Measurements from ENCODE around the gene RPN1. TPM values are rescaled to one million over a fixed set of nuclear protein-coding genes. Genes with fewer than 3 reads are reported as not detected.

The RPN1 gene
- 100 to 1,000 TPM in 3 of 4 donors, 10 to 100 TPM in 1; 91.5 to 150 (median 148) TPM for total RNA-seq

- peak within 1 kb of the TSS; percentile 94 for H3K27ac ChIP-seq
- TF ChIP-seq, protein P1, sequence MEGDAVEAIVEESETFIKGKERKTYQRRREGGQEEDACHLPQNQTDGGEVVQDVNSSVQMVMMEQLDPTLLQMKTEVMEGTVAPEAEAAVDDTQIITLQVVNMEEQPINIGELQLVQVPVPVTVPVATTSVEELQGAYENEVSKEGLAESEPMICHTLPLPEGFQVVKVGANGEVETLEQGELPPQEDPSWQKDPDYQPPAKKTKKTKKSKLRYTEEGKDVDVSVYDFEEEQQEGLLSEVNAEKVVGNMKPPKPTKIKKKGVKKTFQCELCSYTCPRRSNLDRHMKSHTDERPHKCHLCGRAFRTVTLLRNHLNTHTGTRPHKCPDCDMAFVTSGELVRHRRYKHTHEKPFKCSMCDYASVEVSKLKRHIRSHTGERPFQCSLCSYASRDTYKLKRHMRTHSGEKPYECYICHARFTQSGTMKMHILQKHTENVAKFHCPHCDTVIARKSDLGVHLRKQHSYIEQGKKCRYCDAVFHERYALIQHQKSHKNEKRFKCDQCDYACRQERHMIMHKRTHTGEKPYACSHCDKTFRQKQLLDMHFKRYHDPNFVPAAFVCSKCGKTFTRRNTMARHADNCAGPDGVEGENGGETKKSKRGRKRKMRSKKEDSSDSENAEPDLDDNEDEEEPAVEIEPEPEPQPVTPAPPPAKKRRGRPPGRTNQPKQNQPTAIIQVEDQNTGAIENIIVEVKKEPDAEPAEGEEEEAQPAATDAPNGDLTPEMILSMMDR (IDR thresholded peaks at IDR 0.05) = no peak
- TF ChIP-seq POLR2AphosphoS5 (IDR thresholded peaks at IDR 0.05) (peak; percentile 50 to 88 (median 78)), POLR2A (IDR thresholded peaks at IDR 0.05) (peak; percentile 56 to 90), EP300 (IDR thresholded peaks at IDR 0.05) (no peak)
- no peaks in the 10 kb centered on the region for H3K27me3 ChIP-seq
- peaks cover 24% of the 10 kb centered on the region for H3K4me1 ChIP-seq
- 0% methylated on average over 36 of the region's 96 CpGs for WGBS
- H3K9me3 ChIP-seq = no peaks in the 10 kb centered on the region
- peak within 1 kb of the TSS; percentile 70 for H3K4me3 ChIP-seq
- no peaks in the 10 kb centered on the region for H3K36me3 ChIP-seq
- peak; percentile 98 for DNase-seq (ENCODE audit: low spot score in 2 of 2)
These were observed at the start of gene RPN1 for GRCh38 chr3:128650096-128651050. Gene RPN1 (minus strand): TSS chr3:128650818. CDS start chr3:128650800, 18 bp downstream.

DNA sequence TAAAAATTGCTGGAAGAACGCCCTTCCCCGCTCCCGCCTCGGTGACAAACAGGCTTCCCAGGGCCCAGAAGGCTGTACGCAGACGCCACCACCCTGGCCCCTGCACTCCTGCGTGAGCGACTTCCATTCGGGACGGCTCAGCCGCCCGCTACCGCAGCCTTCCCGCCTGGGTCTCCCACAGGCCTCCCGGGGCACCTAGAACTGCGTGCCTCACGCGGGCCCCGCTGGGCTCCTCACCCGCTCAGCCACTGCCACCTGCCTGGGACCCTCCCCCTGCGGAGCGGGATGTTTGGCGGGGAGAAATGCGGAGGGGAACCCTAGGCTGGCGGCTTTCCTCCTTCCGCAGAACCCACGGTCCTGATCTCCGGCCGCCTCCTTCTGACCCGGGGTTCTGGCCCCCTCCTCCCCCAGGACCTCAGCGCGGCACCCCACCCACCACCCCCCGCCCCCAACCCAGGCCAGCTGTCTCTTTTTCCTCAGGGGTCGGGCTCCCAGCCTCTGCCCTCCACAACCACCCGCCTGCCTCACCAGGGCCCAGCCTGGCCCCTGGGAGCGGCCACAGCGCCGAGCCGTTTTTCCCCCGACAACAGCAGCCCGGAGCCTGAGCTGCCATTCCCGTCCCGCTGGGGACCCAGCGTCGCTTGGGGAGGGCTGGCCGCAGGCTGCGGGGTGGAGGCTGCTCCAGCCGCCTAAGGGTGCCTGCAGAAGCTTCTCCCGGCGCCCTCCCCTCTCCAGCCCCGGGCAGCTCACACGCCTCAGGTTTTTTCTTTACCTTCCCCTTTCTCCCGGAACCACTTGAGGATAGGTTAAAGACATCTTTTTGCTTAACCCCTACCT lies 47.8 kb upstream of the RPN1 start:
- 1% methylated on average over 50 of the region's 53 CpGs for WGBS
- Histone ChIP-seq H3K4me3 (peak overlapping the region; percentile 66), H3K36me3 (no peaks in the 10 kb centered on the region), H3K27me3 (no peaks in the 10 kb centered on the region), H3K9me3 (no peaks in the 10 kb centered on the region), H3K4me1 (peaks cover 4% of the 10 kb centered on the region), H3K27ac (peak overlapping the region; percentile 74)
- DNase-seq (ENCODE audit: low spot score in 2 of 2) = peak in 1 of 2 donors; percentile 70
- TF ChIP-seq POLR2A (IDR thresholded peaks at IDR 0.05) (no peak), EP300 (IDR thresholded peaks at IDR 0.05) (no peak), POLR2AphosphoS5 (IDR thresholded peaks at IDR 0.05) (no peak)
- TF ChIP-seq, protein P1 (IDR thresholded peaks at IDR 0.05) = no peak

DNA sequence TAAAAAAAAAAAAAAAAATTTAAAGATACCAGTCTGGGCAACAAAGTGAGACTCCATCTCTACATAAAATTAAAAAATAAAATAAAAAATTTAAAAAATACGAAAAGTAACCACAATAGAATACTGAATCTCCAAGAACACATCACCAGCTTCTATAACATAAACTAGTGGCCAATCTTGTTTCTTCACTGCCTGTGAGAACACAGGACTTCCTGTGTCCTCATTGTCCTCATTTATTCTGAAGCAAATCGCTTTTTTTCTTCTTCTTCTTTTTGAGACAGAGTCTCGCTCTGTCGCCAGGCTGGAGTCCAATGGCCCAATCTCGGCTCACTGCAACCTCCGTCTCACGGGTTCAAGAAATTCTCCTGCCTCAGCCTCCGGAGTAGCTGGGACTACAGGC lies 46.7 kb upstream of the RPN1 start:
- WGBS = 89% methylated on average over 8 of the region's 8 CpGs
- DNase-seq (ENCODE audit: low spot score in 2 of 2) = no peak
- no peak for TF ChIP-seq POLR2AphosphoS5 (IDR thresholded peaks at IDR 0.05)
- TF ChIP-seq, protein P1 (IDR thresholded peaks at IDR 0.05) = no peak
- no peak for TF ChIP-seq POLR2A (IDR thresholded peaks at IDR 0.05)
- TF ChIP-seq EP300 (IDR thresholded peaks at IDR 0.05) = no peak
- peaks cover 4% of the 10 kb centered on the region for H3K4me1 ChIP-seq
- no peaks in the 10 kb centered on the region for H3K27me3 ChIP-seq
- no peak overlapping the region for H3K27ac ChIP-seq
- H3K9me3 ChIP-seq = no peaks in the 10 kb centered on the region
- H3K4me3 ChIP-seq = no peak overlapping the region
- H3K36me3 ChIP-seq = no peaks in the 10 kb centered on the region

DNA sequence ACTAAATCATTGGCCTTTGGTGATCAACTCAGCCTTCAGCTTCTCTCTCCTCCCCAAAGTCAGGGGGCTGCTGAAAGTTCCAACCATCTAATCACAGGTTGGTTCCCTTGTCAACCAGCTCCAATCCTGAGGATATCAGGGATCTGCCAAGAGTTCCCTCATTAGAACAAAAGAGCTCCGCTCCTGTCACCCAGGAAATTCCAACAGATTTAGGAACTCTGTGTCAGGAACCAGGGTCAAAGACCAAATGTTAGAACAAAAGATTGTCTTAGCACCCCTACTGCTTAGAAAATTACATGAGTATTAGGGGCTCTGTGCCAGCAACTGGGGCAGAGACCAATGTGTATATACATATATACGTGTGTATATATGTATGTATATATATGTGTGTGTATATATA lies 43.1 kb upstream of the RPN1 start:
- no peaks in the 10 kb centered on the region for H3K27me3 ChIP-seq
- no peak for DNase-seq (ENCODE audit: low spot score in 2 of 2)
- H3K4me3 ChIP-seq = no peak overlapping the region
- WGBS = 0% methylated on average over 2 of the region's 2 CpGs
- TF ChIP-seq POLR2A (IDR thresholded peaks at IDR 0.05) (no peak), EP300 (IDR thresholded peaks at IDR 0.05) (no peak), POLR2AphosphoS5 (IDR thresholded peaks at IDR 0.05) (no peak)
- TF ChIP-seq, protein P1 (IDR thresholded peaks at IDR 0.05) = no peak
- peaks cover 1% of the 10 kb centered on the region for H3K4me1 ChIP-seq
- H3K36me3 ChIP-seq = no peaks in the 10 kb centered on the region
- H3K9me3 ChIP-seq = no peaks in the 10 kb centered on the region
- no peak overlapping the region for H3K27ac ChIP-seq

Measured in suprapubic skin (tissue), 4 donors.